HG03045 (cell line): ENCODE results near the gene FBXO39.
"Not testable (repeated sequence)": the region's sequence is repeated elsewhere in the genome, so short reads cannot be mapped to it uniquely, and the experiment has no call there.

ENCODE experiments used
- ATAC-seq: cut with Tn5 transposase; IDR thresholded peaks from one replicate; pipeline ENCODE4 v1.9.1; 2021; ENCODE audit warnings: mild to moderate bottlenecking, moderate library complexity; ENCODE audit not compliant: unreplicated experiment

FBXO39 gene

DNA sequence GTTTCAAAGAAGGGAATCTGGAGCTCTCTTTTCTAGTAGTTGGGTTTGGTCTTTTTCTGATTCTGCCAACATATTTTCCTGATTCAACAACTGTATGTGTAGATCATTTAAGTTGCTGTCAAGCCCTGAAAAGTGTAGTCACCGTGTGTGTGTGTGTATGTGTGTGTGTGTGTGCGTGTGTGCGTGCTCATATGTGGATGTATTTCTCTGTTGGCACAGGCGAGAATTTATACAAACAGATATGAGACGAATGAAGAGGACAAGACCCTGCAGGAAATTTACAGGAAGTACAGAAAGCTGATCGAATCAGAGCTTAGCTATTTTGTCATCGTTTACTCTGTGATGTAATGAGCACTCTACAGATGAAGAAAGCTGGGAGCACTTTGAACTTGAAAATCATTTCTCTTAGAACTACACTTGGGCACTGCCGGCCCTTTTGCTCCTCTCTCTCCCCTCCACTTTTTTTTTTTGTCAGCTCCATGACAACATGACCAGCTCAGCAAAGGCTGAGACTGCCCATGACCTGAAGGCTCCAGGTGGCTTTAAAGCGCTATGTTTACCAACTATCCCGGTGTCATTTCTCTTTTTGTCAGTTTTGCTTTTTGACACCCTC lies 11.2 kb downstream of the FBXO39 start:
- no peak for ATAC-seq

- ATAC-seq: no peak
Observed at GRCh38 chr17:6789146-6789545, 13.1 kb downstream of the FBXO39 start.

GRCh38 chr17:6793748-6794493 lies 17.9 kb downstream of the FBXO39 start:
- no peak for ATAC-seq

- no peak for ATAC-seq
Observed at GRCh38 chr17:6796017-6796886, 20.2 kb downstream of the FBXO39 start.

- ATAC-seq: no peak
Observed at GRCh38 chr17:6796887-6797490, 21.0 kb downstream of the FBXO39 start.

GRCh38 chr17:6797718-6798351 lies 21.8 kb downstream of the FBXO39 start:
- ATAC-seq: no peak

GRCh38 chr17:6799738-6800137 lies 23.7 kb downstream of the FBXO39 start:
- ATAC-seq: no peak

- ATAC-seq: no peak
Observed at GRCh38 chr17:6800422-6801027, 24.5 kb downstream of the FBXO39 start.

GRCh38 chr17:6811510-6811909 lies 35.5 kb downstream of the FBXO39 start:
- no peak for ATAC-seq

DNA sequence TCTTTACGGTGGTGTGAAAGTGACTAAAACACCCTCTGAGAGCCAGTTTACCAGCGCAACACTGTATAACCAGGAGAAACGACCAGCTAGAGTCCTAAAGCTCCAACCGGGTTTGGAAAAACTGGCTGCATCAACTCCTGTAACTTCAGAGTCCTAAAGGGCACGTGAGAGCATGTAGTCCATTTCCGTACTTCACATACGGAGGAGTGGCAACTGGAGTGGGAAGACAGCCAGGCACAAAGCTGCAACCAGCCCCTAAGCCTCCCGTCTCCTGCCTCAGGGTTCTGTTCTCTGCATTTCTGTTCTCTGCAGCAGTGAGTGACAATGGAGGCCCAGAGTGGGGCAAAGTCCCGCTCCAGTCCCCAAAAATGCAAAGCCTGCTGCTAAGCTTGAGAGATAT lies 36.3 kb downstream of the FBXO39 start:
- no peak for ATAC-seq

GRCh38 chr17:6815775-6816174 lies 39.8 kb downstream of the FBXO39 start:
- no peak for ATAC-seq

DNA sequence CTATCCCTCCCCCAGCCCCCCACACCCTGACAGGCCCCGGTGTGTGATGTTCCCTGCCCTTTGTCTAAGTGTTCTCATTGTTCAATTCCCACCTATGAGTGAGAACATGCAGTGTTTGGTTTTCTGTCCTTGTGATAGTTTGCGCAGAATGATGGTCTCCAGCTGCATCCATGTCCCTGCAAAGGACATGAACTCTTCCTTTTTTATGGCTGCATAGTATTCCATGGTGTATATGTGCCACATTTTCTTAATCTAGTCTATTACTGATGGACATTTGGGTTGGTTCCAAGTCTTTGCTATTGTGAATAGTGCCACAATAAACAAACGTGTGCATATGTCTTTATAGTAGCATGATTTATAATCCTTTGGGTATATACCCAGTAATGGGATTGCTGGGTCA lies 40.4 kb downstream of the FBXO39 start:
- not testable (repeated sequence) for ATAC-seq

DNA sequence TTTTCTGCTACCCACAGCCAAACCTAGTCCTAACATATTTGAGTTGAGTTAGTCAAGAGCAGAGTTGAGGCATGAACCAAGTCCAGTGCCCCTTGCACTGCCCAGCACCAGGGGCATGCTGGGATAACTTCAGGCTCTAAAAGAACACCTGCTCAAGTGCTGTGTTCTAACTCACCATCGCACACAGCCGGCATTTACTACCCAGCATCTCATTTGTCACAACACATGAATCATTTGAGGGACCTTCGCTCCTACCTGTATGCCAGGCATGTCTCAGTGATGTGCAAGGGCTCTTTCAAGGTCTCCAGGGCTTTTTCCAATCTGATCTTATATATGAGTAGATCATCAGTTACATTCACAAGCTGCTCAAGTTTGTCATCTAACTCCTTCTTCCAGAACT lies 42.9 kb downstream of the FBXO39 start:
- no peak for ATAC-seq

GRCh38 chr17:6823011-6823442 lies 47.0 kb downstream of the FBXO39 start:
- ATAC-seq: no peak

GRCh38 chr17:6830383-6830986 lies 54.5 kb downstream of the FBXO39 start:
- no peak for ATAC-seq

- ATAC-seq: no peak
Observed at GRCh38 chr17:6831661-6832263, 55.7 kb downstream of the FBXO39 start, which contains the start of gene TEKT1. Gene TEKT1 (minus strand): TSS chr17:6831729. CDS start chr17:6830376, 1,353 bp downstream.
